Parathyroid adenoma (tissue), 2 donors: Measurements from ENCODE around the gene CLCN7.

Experiments
- H2AFZ ChIP-seq: fragments of 300-600 bp; sonication (generic); one replicate; pipeline ENCODE4 v1.7.0; 2017; ENCODE audit warnings: antibody characterized with exemption, mild to moderate bottlenecking
- H3K27ac ChIP-seq: fragments of 300-600 bp; sonication (generic); one replicate; pipeline ENCODE4 v1.7.0; 2017
- H3K27me3 ChIP-seq: fragments of 300-600 bp; sonication (generic); one replicate; pipeline ENCODE4 v1.7.0; 2017; ENCODE audit warnings: low read length; ENCODE audit not compliant: control insufficient read depth, insufficient read depth
- H3K36me3 ChIP-seq: fragments of 300-600 bp; sonication (generic); one replicate; pipeline ENCODE4 v1.7.0; 2017; ENCODE audit warnings: low read length; ENCODE audit not compliant: control insufficient read depth, insufficient read depth
- H3K4me1 ChIP-seq: fragments of 300-600 bp; sonication (generic); one replicate; pipeline ENCODE4 v1.7.0; 2017; ENCODE audit warnings: control low read depth
- H3K4me2 ChIP-seq: fragments of 300-600 bp; sonication (generic); one replicate; pipeline ENCODE4 v1.7.0; 2017; ENCODE audit warnings: low read length
- H3K4me3 ChIP-seq: fragments of 300-600 bp; sonication (generic); one replicate; pipeline ENCODE4 v1.7.0; 2017; ENCODE audit warnings: low read depth, low read length
- H3K79me2 ChIP-seq: fragments of 300-600 bp; sonication (generic); one replicate; pipeline ENCODE4 v1.7.0; 2017; ENCODE audit warnings: control low read depth
- H3K9ac ChIP-seq: fragments of 300-600 bp; sonication (generic); one replicate; pipeline ENCODE4 v1.7.0; 2017; ENCODE audit warnings: mild to moderate bottlenecking
- H3K9me3 ChIP-seq: fragments of 300-600 bp; sonication (generic); one replicate; pipeline ENCODE4 v1.7.0; 2017; ENCODE audit warnings: low read length; ENCODE audit not compliant: control insufficient read depth
- CTCF ChIP-seq: fragments of 300-600 bp; sonication (generic); IDR thresholded peaks from one replicate; pipeline ENCODE4 v1.7.0; 2017; ENCODE audit warnings: antibody characterized with exemption, mild to moderate bottlenecking
- donor health status: primary hyperparathyroidism.

Gene CLCN7

GRCh38 chr16:1403733-1404132 is 71.1 kb downstream of the CLCN7 start:
- Histone ChIP-seq H3K27ac (no peak overlapping the region), H3K4me2 (no peak overlapping the region), H3K27me3 (no peaks in the 10 kb centered on the region), H3K4me1 (no peaks in the 10 kb centered on the region), H3K9ac (no peak overlapping the region), H3K79me2 (peaks cover 17% of the 10 kb centered on the region), H3K9me3 (no peaks in the 10 kb centered on the region), H3K36me3 (no peaks in the 10 kb centered on the region), H2AFZ (no peak overlapping the region), H3K4me3 (no peak overlapping the region)
- TF ChIP-seq CTCF = no peak

GRCh38 chr16:1403036-1403435 is 71.8 kb downstream of the CLCN7 start:
- no peak for TF ChIP-seq CTCF
- H2AFZ ChIP-seq = no peak overlapping the region
- H3K4me2 ChIP-seq = no peak overlapping the region
- H3K9ac ChIP-seq = no peak overlapping the region
- H3K9me3 ChIP-seq = no peaks in the 10 kb centered on the region
- H3K27me3 ChIP-seq = no peaks in the 10 kb centered on the region
- H3K36me3 ChIP-seq = no peaks in the 10 kb centered on the region
- H3K4me1 ChIP-seq = no peaks in the 10 kb centered on the region
- no peak overlapping the region for H3K4me3 ChIP-seq
- peaks cover 15% of the 10 kb centered on the region for H3K79me2 ChIP-seq
- H3K27ac ChIP-seq = no peak overlapping the region

- H3K27me3 ChIP-seq = no peaks in the 10 kb centered on the region
- H3K27ac ChIP-seq = no peak overlapping the region
- TF ChIP-seq CTCF = no peak
- no peak overlapping the region for H3K9ac ChIP-seq
- no peak overlapping the region for H3K4me2 ChIP-seq
- peaks cover 14% of the 10 kb centered on the region for H3K79me2 ChIP-seq
- H3K36me3 ChIP-seq = no peaks in the 10 kb centered on the region
- H3K4me3 ChIP-seq = no peak overlapping the region
- H2AFZ ChIP-seq = no peak overlapping the region
- no peaks in the 10 kb centered on the region for H3K4me1 ChIP-seq
- H3K9me3 ChIP-seq = no peaks in the 10 kb centered on the region
These were observed 73.1 kb downstream of the CLCN7 start for GRCh38 chr16:1401758-1402154.

GRCh38 chr16:1401061-1401757 is 73.6 kb downstream of the CLCN7 start:
- Histone ChIP-seq H3K9me3 (no peaks in the 10 kb centered on the region), H3K36me3 (no peaks in the 10 kb centered on the region), H3K9ac (no peak overlapping the region), H3K4me1 (no peaks in the 10 kb centered on the region), H3K79me2 (peaks cover 9% of the 10 kb centered on the region), H3K4me3 (no peak overlapping the region), H3K27ac (no peak overlapping the region), H3K4me2 (no peak overlapping the region), H3K27me3 (no peaks in the 10 kb centered on the region), H2AFZ (no peak overlapping the region)
- TF ChIP-seq CTCF = no peak
